NOMO-1 treated with DMSO at 0.1 percent for 48 hours (cell line): ENCODE measurements around the gene TXNDC11.
A peak's percentile ranks its signal among the peaks of the same experiment; 100 is the strongest.

Experiments
- DNase-seq: peaks from one replicate; lab custom pipeline; 2025; ENCODE audit not compliant: unreplicated experiment; lab: John Stamatoyannopoulos, UW

The TXNDC11 gene

DNA sequence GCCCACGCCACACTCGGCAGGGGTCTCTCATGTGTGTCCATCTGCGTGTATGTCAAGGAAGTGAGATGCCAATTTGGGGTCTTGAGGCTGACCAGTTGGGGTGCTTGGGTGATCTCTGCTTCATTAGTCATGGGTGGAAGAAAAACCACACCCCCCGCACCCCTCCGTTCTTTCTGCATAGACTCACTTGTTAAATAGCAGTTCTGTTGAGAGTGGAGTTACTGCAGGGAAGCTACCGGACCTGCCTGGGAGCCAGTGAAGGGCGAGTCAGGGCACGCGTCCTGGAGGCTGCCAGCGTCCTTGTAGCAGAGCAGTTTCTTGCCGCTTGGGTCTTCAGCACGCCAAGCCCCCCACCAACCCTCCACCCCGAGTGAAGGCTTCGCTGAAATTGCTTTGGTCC lies 65.9 kb downstream of the TXNDC11 start:
- DNase-seq, result no peak

DNA sequence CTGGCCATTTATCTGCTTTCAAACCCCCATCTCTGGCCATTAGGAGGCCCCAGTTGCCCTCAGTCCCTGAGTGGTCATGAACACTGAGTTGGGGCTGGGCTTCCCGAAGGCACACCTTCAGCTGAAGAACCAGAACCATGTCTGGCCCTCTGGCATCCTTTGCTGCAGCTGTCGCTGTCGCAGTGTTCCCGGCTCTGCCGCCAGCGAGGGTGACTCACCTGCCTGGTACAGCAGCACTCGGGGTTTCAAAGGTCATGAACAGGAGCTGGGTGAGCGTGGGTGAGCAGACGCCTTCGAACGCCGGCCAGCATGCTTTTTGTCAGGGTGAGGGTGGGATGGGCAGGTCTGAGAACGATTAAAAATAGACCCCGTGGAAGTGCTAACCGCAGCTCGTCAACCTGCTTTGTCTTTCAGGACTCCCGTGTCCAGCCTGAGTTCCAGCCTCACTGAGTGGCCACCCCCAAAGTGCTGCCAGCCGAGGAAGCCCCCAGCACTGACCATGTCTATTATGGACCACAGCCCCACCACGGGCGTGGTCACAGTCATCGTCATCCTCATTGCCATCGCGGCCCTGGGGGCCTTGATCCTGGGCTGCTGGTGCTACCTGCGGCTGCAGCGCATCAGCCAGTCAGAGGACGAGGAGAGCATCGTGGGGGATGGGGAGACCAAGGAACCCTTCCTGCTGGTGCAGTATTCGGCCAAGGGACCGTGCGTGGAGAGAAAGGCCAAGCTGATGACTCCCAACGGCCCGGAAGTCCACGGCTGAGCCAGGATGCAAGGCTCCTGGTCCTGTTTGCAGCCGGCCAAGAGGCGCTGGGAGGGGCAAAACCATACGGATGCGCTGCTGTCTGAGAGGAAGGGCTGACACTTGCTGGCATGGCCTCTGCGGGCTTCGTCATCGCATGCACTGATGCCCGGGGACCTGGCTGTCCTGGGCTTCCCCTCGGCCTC lies 66.8 kb downstream of the TXNDC11 start:
- no peak for DNase-seq

DNA sequence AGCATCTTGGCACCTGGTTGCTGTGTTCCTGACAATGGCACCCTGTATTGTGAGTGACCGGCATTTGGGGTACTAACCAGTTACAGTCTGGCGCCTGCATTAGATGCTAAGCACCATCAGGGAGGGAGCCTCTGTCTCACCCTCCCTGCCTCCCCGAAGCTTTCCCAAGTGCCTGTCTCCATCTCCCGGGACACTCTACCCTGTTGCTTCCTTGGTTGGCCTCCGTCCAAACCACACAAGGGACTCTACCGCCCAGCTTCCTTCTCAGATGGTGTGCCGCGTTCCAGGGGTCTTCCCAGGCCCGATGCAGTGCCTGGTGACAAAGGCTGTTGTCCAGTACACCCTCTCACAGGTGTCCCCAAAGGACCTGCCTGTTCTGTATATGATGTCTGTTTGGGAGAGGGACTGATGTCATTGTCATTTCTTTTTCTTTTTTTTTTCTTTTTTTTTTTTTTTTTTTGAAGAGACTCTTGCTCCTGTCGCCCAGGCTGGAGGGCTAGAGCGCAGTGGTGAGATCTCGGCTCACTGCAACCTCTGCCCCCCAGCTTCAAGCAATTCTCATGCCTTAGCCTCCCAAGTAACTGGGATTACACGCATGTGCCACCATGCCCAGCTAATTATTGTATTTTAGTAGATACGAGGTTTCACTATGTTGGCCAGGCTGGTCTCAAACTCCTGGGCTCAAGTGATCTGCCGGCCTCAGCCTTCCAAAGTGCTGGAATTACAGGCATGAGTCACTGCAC lies 67.7 kb downstream of the TXNDC11 start:
- no peak for DNase-seq

DNA sequence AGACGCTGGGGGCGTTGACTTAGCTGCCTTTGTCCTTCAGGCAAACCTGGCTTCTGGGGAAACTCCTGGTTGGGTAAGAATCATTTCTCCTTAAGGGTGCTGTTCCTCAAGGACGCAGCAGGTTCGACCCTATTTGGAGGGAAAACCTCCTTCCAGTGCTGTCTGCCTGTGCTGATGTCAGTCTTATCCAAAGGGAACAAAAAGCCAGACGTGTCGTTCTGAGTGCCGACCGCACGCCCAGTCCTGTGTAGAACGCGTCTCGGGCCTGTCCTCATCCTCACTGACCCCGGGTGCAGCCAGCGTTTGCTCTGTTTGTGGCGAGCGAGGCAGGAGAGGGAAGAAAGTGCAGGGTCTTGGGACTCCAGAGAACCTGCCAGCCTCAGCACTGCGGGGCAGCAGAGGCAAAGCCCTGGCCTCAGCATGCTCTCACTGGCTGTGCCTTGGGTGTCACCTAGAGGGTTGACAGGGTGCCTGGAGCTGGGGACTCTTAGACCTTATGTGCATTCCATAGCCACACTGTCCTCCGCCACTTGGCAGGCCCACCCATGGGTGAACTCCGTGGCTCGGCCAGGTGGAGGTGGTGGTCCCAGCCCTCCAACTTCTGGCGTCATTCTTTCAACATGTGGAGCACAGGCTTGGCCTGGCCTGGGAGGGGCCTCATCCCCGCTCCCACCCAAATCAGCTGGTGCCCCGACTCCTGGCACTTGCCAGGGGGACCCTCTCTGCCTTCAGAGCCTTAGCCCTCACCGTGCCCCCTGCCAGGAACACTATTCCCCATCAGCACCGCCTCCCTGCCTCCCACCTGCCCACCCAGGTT lies 68.4 kb downstream of the TXNDC11 start:
- DNase-seq, result no peak

DNA sequence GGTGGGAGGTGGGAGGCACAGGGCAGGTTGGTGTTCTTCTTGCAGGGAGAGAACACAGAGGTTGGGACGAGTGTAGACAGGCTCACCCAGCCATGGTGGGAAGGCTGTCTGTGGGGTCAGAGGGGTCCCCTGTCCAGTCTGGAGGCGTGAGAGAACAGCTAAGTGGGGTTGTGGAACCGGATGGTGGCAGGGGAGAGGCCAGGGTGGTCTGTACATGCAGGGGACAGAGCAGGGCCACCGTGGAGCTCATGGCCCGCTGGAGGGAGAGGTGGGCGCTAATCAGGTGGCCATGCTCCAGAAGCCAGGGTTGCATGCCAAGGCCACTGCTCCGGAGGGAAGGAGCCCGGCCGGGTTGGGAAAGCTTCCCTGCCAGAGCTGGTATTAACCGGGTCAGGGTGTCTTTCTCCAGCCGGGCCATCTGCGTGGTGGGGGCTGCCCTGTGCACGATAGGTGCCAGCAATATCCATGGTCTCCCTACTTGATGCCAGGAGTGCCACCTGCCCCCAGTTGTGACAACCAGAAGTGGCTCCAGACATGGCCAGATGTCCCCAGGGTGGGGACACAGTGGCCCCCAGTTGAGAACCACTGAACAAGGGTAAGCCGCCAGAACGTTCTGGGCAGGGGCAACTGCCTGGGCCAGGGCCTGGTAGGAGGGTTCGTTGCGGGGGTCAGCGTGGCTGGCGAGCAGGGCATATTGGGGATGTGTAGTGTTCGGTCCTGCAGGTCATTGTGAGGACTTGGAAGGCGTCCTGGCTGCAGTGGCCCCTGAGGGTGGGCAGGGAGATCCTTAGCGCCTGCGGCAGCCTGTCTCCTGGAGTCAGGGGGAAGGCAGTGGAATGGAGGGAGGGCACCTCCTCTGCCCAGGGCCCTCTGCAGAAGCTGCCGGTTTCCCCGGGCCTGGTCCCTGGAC lies 69.3 kb downstream of the TXNDC11 start:
- no peak for DNase-seq

DNA sequence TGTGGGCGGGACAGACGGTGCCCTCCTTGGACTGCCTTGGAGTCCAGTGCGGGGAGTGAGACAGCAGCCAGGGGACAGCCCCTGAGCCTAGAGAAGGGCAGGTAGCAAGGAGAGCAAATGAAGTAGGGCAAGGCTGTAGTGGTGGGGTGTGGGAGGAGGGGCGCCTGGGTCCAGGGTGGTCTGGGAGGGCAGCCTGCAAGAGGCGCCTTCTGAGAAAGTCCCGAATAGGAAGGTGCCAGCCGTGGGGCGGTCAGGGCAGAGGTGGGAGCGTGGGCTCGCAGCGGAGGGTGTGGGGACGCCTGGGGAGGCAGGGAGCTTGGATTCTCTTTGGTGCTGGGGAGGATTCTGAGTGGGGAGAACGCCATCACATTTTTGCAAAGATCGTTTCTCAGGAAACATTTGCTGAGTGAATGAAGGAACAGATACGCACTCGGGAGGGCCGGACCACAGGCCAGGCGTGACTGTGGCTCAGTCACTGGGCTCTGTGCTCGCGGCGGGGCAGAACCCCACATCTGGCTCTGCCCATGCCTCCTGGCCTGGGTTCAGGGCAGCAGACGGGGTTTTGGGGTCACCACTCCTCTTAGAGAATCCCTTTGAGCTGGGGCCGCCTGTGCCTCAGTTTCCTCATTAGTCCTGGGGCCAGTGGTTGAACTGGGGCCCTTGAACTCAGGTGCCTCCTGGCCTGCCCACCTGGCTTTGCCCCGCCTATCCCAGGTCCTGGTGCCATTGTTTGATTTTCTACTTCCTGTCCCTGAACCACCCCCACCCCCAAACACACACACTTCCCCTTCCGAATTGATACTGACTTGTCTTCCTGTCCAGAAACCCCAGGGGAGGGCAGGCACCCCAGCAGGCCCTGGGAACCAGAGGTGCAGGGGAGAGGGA lies 70.2 kb downstream of the TXNDC11 start:
- peak; percentile 17 for DNase-seq

DNA sequence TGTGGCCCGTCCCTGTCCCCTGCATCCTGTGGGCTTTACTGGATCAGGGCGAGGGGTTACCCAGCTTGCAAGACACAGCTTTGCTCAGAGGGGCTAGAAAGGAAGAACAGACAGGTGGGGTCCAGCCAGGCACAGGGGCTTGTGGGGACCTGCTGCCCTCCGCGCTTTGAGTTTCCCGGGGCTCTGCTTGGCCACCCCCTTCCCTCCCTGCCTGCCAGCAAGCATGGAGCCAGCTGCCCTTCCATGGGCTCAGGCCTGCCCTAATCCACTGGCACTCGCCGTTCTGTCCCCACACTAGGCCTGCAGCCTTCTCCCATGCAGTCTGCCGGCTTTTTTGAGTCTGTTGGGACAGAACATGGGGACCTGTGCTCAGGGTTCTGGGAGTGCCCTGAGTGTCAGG lies 71.0 kb downstream of the TXNDC11 start:
- no peak for DNase-seq

DNA sequence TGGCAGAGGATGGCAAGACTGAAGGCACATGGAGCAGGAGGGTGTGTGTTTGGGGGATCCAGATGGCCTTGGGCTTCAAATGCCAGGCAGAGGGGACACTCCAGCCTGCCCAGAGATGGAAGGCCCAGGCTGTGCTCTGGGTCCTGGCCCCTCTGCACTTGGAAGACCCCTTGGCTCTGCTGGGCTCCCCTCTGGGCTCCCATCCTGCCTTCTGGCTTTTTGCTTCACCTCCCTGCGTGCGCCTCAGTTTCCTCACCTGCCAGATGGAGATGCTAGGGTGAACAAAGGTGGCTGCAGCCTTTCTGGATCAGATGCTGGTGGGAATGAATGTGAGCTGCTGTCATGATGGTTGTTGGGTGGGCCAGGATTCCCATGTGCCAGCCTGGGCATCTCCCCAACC lies 71.4 kb downstream of the TXNDC11 start:
- DNase-seq, result no peak

DNA sequence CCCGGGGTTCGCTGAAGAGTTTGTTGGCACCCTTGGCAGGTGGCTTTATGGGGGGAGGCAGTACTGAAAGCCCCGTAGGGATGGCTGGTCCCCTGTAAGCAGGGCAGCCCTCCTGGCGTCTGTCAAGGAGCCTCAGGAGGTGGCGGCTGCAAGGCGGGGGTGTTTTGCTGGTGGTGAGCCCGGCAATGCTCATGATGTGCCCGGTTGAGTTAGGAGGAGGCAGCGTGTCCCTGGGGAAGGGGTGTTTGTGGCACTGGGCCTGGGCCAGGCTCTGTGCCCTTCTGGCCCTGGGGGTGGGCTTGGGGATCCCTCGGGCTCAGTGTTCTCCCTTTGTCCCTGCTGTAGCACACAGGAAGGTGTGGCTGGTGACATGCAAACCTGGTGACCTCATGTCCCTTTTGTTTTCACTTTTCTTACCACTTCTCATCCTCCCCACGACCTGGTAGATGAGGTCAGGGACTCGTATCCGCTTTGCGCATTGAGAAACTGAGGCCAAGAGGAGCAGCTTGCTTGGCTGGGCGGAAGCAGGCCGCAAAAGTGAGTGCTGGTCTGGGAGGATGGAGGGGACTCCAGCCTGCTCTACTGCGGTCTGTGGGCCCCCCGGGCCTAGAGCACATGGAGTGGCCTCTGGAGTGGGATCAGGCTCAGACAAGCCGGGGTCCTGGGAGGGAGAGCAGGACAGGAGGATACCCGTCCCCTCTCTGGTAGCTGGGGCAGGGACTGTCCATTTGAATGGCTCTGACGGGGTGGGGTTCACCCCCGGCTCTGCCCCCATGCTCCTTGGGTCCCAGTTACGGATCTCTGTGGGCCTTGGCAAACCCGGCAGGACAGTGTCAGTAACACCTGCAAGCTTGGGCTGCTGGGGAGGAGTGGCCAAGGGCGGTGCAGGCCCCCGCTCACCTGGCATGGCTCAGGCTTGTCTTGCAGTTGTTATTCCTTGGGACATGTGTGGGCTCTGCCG lies 72.2 kb downstream of the TXNDC11 start:
- DNase-seq, result no peak

DNA sequence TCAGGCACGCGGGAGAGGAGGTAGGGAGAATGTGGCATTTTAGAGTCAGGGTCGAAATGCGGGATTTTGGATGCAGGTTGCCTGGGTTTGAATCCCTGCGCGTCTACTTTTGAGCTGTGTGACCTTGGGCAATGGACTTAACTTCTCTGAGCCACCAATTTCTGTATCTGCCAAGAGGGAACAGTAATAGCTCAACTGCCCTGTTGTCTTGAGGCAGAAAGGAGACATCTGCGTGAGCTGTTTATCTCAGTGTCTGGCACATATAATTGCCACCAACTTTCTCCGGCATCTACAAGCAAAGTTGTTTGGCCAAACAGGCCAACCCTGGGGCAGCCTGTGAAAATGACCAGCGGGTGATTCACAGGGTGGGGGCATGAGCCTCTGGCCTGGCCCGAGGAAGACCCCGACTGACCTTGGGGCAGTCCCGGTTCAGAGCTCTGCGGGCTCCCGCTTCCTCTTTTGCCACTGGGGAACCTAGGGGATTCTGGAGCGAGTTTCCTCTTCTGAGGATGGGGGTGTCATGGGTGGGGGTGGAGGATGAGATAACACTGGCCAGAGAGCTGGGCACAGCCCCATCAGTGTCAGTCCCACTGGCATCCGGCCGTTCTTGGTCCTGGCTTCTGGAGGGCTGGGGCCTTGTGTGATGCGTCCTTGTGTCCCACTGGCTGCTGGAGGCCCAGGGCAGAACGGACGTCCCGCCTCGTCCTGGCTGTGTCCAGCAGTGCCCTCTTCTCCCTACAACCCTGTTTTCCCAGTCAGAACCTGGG lies 73.1 kb downstream of the TXNDC11 start:
- DNase-seq, result peak; percentile 44

DNA sequence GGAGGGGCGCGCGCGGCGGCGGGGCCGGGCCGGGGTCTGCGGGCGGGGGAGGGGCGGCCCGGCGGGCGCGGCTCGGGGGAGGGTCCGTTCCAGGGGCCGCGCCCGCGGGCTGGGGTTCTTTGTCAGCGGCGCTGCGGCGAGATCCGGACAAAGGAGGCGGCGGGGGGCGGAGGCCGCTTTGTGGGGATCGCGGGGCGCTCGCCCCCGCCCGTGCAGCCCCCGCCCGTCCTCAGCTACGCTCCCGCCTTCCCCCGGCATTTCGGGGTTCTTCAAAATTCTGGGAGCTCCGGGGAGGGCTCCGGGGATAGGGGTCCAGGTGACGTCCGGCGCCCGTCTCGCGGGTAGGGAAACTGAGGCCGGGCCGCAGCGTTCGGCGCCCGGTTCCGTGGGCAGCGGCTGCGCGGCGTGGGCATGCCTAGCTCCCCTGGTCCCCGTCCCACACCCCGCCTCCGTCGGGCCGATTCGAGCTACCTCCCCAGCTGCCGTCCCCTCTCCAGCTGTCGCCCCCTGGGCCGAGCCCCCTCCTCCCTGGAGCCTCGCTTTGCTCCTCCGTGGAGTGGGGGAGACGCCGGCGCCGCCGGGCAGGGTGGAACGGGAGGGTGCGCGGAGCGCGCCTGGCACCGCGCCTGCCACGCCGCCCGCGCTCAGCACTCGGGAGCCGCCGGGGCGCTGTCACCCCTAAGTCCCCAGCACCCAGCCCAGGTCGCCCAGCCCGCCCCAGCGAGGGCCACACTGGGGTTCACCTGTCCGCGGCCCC lies 73.9 kb downstream of the TXNDC11 start:
- no peak for DNase-seq

DNA sequence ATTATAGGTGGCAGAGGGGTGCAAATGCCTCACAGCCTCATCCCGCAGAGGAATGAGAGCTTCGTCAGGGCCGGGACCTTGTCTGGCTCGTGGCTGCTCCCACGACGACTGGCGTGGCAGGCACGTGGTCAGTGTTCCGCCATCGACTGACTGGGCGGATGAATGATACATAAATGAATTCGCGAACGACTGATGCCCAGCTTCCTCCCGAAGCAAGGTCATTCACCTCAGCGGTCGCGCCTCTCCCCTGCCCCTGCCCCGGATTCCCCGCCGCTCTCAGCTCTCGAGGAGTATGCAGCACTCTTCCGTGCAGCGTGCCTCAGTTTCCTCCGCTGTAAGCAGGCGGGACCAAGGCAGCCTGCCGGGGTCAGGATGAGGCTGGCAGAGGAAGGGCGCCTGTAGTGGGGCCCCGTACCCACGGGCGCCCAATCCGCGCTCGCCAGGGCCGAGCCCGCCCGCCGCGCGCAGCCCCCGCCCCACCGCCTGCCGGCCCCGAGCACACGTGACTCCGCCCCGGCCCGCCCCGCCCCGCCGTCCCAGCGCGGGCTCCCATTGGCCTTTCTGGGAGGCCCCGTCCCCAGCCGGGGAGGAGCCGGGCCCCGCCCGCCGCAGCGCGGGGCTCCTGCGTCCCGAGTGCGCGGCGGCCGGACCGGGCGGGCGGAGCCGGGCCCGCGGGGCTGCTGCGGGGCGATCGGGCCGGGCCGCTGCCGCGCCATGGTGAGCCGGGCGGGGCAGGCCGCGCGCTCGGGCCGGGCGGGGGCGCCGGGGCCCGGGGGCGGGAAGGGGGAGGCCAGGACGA lies 74.6 kb downstream of the TXNDC11 start, which contains the start of gene SNN:
TSS of gene SNN (plus strand) at position 632 of the 799 bp plus-strand sequence. CDS start 7,605 bp downstream, outside the sequence.
- peak; percentile 72 for DNase-seq

DNA sequence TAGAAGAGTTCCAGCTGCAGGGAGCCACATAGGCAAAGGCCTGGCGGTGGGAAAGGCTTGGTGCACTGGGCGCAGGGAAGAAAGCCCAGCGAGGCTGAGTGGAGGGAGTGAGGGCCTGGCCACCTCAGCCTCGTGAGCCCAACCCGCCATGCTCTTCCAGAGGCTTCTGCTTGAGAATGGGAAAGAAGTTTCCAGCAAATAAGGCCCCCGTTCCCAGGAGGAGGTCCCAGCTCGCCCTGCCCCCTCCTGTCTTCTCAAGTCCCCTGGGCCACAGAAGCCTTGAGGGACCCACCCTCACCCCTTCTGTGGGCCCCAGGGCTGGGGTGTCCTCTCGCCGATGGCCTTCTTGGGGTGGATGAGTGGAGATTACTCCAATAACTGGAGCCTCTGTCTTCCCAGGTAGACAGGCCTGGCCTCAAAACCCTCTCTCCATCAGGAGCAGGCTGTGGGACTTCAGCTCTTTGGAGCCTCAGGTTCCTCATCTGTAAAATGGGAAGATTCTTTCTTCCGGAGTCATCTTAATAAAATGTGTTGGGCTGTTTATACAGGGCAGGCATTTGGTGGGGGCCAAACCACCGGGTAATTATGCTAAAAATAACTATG lies 75.3 kb downstream of the TXNDC11 start:
- no peak for DNase-seq

DNA sequence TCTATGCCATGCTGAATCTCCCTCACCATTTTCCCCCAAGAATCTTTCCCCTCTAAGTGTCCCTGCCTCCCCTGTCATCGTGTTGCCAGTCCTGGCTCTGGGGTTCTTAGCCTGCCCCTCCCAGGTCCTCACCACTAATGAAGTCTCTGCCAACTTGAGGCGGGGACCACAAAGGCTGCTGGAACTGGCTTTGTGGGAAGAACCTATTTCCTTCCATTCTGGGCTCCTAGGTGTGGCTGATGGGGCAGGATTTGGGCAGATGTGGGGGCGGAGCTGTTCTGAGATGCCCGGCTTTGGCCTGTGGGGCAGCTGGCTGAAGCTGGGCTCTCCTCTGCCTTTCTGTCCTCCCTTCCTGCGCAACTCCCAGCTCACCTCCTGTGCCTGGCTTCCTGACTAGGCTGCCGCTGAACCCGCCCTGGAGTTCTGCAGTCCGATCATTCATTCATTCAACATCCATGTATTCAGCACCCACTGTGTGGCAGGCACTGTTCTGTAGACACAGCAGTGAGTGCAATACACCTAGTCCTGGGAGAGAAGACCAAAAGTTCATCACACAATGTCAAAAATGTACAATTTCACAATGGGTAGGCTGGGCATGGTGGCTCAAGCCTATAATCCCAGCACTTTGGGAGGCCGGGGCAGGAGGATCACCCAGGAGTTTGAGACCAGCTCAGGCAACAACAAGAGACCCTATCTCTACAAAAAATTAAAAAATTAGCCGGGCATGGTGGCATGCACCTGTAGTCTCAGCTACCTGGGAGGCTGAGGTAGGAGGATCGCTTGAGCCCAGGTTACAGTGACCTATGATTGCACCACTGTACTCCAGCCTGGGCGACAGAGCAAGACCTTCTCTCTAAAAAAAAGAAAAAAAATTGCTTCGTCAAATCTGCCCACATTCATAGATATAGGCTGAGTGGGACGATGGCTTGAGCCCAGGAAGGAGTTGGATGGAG lies 76.3 kb downstream of the TXNDC11 start:
- no peak for DNase-seq
